ENCODE measurements around the gene ZNF609. TPM values are rescaled to one million over a fixed set of nuclear protein-coding genes. Genes with fewer than 3 reads are reported as not detected.

ZNF609 gene
- total RNA-seq, 1 experiment from 2014 or later = 31.0 TPM

GRCh38 chr15:64582202-64582601 lies 121.8 kb downstream of the ZNF609 start:
- no peaks in the 10 kb centered on the region for H4K20me1 ChIP-seq (ENCODE audit: insufficient read depth)
- ATAC-seq = no peak
- ChIA-PET CTCF (no interaction called here), POLR2A (no interaction called here), RAD21 (ENCODE audit: low non-redundant PET in 1 of 2, low total read pairs in 2 of 2, uncharacterized antibody in 2 of 2, unreplicated experiment in 2 of 2) (no interaction called here)
- no peaks in the 10 kb centered on the region for H3K36me3 ChIP-seq (ENCODE audit: control insufficient read depth in 1 of 2, insufficient read depth in 2 of 2, low read length in 2 of 2)
- DNase-seq (ENCODE audit: low read depth, low spot score) = no peak
- no peaks in the 10 kb centered on the region for H3K27me3 ChIP-seq (ENCODE audit: insufficient read depth, low read length)
- H3K9me2 ChIP-seq (ENCODE audit: insufficient read depth) = no peaks in the 10 kb centered on the region
- no peak overlapping the region for H3K4me2 ChIP-seq (ENCODE audit: low read length)
- TF ChIP-seq YY1 (IDR thresholded peaks at IDR 0.05; ENCODE audit: extremely low read depth, insufficient replicate concordance, low read depth, low read length) (no peak), EGR1 (IDR thresholded peaks at IDR 0.05; ENCODE audit: low read depth) (no peak), ZFX (IDR thresholded peaks at IDR 0.05) (no peak), ATF3 (IDR thresholded peaks at IDR 0.05) (no peak), TCF7L2 (IDR thresholded peaks at IDR 0.05; ENCODE audit: borderline replicate concordance, extremely low read depth, insufficient read depth, insufficient read length) (no peak)
- TF ChIP-seq, protein P1, sequence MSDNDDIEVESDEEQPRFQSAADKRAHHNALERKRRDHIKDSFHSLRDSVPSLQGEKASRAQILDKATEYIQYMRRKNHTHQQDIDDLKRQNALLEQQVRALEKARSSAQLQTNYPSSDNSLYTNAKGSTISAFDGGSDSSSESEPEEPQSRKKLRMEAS (IDR thresholded peaks at IDR 0.05) = no peak
- TF ChIP-seq, protein P2, sequence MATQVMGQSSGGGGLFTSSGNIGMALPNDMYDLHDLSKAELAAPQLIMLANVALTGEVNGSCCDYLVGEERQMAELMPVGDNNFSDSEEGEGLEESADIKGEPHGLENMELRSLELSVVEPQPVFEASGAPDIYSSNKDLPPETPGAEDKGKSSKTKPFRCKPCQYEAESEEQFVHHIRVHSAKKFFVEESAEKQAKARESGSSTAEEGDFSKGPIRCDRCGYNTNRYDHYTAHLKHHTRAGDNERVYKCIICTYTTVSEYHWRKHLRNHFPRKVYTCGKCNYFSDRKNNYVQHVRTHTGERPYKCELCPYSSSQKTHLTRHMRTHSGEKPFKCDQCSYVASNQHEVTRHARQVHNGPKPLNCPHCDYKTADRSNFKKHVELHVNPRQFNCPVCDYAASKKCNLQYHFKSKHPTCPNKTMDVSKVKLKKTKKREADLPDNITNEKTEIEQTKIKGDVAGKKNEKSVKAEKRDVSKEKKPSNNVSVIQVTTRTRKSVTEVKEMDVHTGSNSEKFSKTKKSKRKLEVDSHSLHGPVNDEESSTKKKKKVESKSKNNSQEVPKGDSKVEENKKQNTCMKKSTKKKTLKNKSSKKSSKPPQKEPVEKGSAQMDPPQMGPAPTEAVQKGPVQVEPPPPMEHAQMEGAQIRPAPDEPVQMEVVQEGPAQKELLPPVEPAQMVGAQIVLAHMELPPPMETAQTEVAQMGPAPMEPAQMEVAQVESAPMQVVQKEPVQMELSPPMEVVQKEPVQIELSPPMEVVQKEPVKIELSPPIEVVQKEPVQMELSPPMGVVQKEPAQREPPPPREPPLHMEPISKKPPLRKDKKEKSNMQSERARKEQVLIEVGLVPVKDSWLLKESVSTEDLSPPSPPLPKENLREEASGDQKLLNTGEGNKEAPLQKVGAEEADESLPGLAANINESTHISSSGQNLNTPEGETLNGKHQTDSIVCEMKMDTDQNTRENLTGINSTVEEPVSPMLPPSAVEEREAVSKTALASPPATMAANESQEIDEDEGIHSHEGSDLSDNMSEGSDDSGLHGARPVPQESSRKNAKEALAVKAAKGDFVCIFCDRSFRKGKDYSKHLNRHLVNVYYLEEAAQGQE (IDR thresholded peaks at IDR 0.05; ENCODE audit: low read depth) = no peak
- TF ChIP-seq, protein P3, sequence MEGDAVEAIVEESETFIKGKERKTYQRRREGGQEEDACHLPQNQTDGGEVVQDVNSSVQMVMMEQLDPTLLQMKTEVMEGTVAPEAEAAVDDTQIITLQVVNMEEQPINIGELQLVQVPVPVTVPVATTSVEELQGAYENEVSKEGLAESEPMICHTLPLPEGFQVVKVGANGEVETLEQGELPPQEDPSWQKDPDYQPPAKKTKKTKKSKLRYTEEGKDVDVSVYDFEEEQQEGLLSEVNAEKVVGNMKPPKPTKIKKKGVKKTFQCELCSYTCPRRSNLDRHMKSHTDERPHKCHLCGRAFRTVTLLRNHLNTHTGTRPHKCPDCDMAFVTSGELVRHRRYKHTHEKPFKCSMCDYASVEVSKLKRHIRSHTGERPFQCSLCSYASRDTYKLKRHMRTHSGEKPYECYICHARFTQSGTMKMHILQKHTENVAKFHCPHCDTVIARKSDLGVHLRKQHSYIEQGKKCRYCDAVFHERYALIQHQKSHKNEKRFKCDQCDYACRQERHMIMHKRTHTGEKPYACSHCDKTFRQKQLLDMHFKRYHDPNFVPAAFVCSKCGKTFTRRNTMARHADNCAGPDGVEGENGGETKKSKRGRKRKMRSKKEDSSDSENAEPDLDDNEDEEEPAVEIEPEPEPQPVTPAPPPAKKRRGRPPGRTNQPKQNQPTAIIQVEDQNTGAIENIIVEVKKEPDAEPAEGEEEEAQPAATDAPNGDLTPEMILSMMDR (IDR thresholded peaks at IDR 0.05 in 2 of 3, conservative IDR thresholded peaks at IDR 0.05 in 1 of 3; ENCODE audit: borderline replicate concordance in 1 of 3, insufficient read depth in 1 of 3, low read depth in 2 of 3, low read length in 2 of 3) = no peak
- intact Hi-C loops (cut with micrococcal nuclease) = no loop called here
- H3K27ac ChIP-seq (ENCODE audit: low read depth, low read length) = no peak overlapping the region
- peaks cover 3 to 11% of the 10 kb centered on the region in 2 experiments; a peak in 1 of 4 replicates for H3K9me3 ChIP-seq (ENCODE audit: control insufficient read depth in 1 of 2, insufficient read depth in 1 of 2, low read depth in 1 of 2, low read length in 2 of 2)
- no peak overlapping the region for H3K4me3 ChIP-seq (replicated peaks in 1 of 2; ENCODE audit: low read depth in 1 of 2, low read length in 2 of 2)
- H3K4me1 ChIP-seq (ENCODE audit: control insufficient read depth in 1 of 2, insufficient read depth in 2 of 2, low read length in 2 of 2) = 0 out of 4 replicates have a peak, but pooled peaks cover 0 to 3% of the 10 kb centered on the region in 2 experiments
- no peak overlapping the region for H2AFZ ChIP-seq (ENCODE audit: low read depth, low read length, poor library complexity, severe bottlenecking)
- H3K79me2 ChIP-seq (ENCODE audit: insufficient read depth, low read length) = peaks cover 48% of the 10 kb centered on the region
- no peak overlapping the region for H3K9ac ChIP-seq (ENCODE audit: low read length)
- no TSS peak for BruUV-seq (replicated peaks)
